Neutrophil (primary cell): Measurements from ENCODE around the gene CEP152.

Experiments used
- H3K27ac ChIP-seq: fragments of 200-600 bp; sonication (generic); 2 replicates; pipeline ENCODE4 v1.5.1; 2016; ENCODE audit warnings: mild to moderate bottlenecking, moderate library complexity
- H3K27me3 ChIP-seq: fragments of 200-600 bp; sonication (generic); 2 replicates; pipeline ENCODE4 v1.6.0; 2016; ENCODE audit warnings: mild to moderate bottlenecking
- H3K36me3 ChIP-seq: fragments of 200-600 bp; sonication (generic); 2 replicates; pipeline ENCODE4 v1.5.1; 2017
- H3K4me1 ChIP-seq, 2 experiments: fragments of 200-600 bp in 1 of 2; sonication (generic) in 1 of 2; 1 replicate in 1 of 2; 2 replicates in 1 of 2; pipeline versions ENCODE4 v1.5.1 to v1.6.1; 2013 to 2016; ENCODE audit warnings: low read depth in 1 of 2, low read length in 1 of 2, mild to moderate bottlenecking in 1 of 2, moderate library complexity in 1 of 2; ENCODE audit not compliant: control insufficient read depth in 1 of 2, insufficient read depth in 1 of 2
- H3K4me3 ChIP-seq, 2 experiments: fragments of 200-600 bp in 1 of 2; sonication (generic) in 1 of 2; 1 replicate in 1 of 2; 2 replicates in 1 of 2; pipeline ENCODE4 v1.5.1; 2013 to 2016; ENCODE audit warnings: low read depth in 1 of 2, low read length in 1 of 2, mild to moderate bottlenecking in 1 of 2, moderate library complexity in 1 of 2
- H3K9me3 ChIP-seq: fragments of 200-600 bp; sonication (generic); 2 replicates; pipeline ENCODE4 v1.5.1; 2016
- TF ChIP-seq, protein P1 (sequence below): fragments of 200-600 bp; sonication (generic); IDR thresholded peaks from 2 replicates; pipeline ENCODE4 v1.5.1; 2016; ENCODE audit warnings: antibody characterized with exemption

CEP152 gene

DNA sequence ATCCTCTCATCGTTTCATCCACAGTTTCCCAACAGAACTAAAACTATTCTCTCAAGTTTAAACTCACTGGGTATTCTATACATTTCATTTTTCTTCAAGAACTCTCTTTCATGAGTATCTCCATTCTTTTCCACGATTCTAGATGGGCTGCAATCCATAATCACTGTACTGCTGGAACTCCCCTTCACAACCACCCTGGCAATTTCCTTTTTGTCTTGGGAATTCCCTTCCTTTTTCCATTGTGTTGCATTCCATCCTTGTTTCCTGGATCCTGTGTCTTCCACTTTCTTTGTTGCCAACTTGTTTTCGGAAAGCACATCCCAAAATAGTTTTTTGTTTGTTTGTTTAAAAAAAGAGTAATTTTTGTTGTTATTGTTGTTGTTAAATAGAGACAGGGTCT, 98.3 kb downstream of the CEP152 start:
- TF ChIP-seq, protein P1, sequence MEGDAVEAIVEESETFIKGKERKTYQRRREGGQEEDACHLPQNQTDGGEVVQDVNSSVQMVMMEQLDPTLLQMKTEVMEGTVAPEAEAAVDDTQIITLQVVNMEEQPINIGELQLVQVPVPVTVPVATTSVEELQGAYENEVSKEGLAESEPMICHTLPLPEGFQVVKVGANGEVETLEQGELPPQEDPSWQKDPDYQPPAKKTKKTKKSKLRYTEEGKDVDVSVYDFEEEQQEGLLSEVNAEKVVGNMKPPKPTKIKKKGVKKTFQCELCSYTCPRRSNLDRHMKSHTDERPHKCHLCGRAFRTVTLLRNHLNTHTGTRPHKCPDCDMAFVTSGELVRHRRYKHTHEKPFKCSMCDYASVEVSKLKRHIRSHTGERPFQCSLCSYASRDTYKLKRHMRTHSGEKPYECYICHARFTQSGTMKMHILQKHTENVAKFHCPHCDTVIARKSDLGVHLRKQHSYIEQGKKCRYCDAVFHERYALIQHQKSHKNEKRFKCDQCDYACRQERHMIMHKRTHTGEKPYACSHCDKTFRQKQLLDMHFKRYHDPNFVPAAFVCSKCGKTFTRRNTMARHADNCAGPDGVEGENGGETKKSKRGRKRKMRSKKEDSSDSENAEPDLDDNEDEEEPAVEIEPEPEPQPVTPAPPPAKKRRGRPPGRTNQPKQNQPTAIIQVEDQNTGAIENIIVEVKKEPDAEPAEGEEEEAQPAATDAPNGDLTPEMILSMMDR = no peak
- no peak overlapping the region for H3K4me3 ChIP-seq
- no peaks in the 10 kb centered on the region for H3K27me3 ChIP-seq
- H3K9me3 ChIP-seq = peaks cover 4% of the 10 kb centered on the region
- H3K36me3 ChIP-seq = no peaks in the 10 kb centered on the region
- no peak overlapping the region for H3K27ac ChIP-seq
- H3K4me1 ChIP-seq = peaks cover 8 to 10% of the 10 kb centered on the region in 2 experiments

DNA sequence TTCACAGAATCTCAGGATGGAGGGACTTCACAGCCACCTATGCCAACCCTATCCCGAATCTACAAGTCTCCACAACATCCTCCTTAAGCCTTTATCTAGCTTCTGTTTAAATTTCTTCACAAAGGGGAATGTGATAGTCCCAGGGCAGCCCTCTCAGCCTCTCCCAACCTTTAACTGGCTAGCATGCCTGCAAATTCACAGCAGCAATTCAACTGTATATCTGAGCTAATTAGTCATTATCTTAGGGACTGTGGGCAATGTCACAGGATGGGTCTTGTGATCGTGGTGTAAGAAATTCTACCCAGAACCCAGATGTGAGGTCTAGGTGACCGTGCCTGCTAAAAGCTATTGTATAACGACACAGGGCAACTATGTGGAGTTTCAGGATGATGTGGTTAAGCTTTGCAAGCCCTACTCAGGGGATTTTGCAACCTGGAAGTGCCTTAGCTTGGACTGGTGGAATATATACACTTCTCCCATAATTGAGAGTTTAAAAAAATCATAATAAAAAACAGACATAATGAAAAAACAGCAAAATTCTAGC, 99.8 kb downstream of the CEP152 start:
- Histone ChIP-seq H3K4me1 (peaks cover 8 to 10% of the 10 kb centered on the region in 2 experiments), H3K36me3 (no peaks in the 10 kb centered on the region), H3K9me3 (peaks cover 1% of the 10 kb centered on the region), H3K27ac (no peak overlapping the region), H3K4me3 (no peak overlapping the region), H3K27me3 (no peaks in the 10 kb centered on the region)
- TF ChIP-seq, protein P1 = no peak

DNA sequence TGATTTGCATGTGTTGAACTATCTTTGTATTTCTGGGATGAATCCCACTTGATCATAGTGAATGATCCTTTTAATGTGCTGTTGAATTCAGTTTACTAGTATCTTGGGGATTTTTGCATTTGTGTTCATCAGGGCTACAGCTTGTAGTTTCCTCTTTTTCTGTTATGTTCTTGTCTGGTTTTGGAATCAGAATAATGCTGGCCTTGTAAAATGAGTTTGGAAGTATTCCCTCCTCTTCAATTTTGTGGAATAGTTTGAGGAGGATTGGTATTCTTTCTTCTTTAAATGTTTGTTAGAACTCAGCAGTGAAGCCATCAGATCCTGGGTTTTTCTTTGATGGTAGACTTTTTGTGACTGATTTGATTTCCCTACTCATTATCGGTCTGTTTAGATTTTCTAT, 102.2 kb downstream of the CEP152 start:
- no peaks in the 10 kb centered on the region for H3K9me3 ChIP-seq
- no peaks in the 10 kb centered on the region for H3K27me3 ChIP-seq
- no peak overlapping the region for H3K27ac ChIP-seq
- no peak overlapping the region for H3K4me3 ChIP-seq
- TF ChIP-seq, protein P1 = no peak
- peaks cover 8 to 10% of the 10 kb centered on the region in 2 experiments for H3K4me1 ChIP-seq
- H3K36me3 ChIP-seq = no peaks in the 10 kb centered on the region

DNA sequence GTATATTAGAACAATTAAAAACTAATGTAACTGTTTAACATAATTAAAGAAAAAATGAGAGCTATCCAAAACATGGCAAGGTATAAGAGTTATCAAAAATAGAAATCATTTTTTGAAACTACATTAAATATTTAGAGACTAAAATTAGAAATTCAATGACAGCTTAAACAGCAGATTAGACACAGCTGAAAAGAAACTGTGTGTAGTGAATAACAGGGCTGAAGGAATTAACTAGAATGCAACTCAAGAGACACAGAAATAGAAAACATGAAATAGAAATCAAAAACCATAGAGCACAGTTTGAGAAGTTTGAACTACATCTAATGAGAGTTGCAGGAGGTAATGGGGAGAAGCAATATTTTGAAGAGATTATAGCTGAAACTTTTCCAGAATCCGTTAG, 105.5 kb downstream of the CEP152 start:
- no peaks in the 10 kb centered on the region for H3K4me1 ChIP-seq
- H3K36me3 ChIP-seq = no peaks in the 10 kb centered on the region
- no peak overlapping the region for H3K4me3 ChIP-seq
- no peaks in the 10 kb centered on the region for H3K27me3 ChIP-seq
- H3K27ac ChIP-seq = no peak overlapping the region
- TF ChIP-seq, protein P1 = no peak
- no peaks in the 10 kb centered on the region for H3K9me3 ChIP-seq

DNA sequence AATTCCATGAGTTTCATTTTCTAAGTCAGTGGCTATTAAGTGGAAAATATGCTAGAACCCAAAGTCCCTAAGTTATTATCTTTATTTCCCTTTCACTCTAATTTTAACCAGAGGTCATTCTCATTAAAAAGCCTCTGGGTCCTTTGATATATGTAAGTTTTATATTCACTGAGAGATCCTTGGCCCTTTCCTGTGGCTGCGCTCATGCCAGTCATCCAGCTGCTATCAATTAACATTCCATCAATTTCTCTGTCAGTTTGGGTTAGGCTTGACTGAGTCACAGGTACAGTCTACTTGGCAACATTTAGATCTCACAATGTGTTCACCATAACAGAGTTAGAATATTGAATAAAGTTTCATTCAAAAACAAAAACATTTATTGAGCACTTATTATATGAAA, 107.3 kb downstream of the CEP152 start:
- no peaks in the 10 kb centered on the region for H3K9me3 ChIP-seq
- H3K4me3 ChIP-seq = no peak overlapping the region
- no peaks in the 10 kb centered on the region for H3K27me3 ChIP-seq
- TF ChIP-seq, protein P1 = no peak
- H3K4me1 ChIP-seq = no peaks in the 10 kb centered on the region
- no peaks in the 10 kb centered on the region for H3K36me3 ChIP-seq
- H3K27ac ChIP-seq = no peak overlapping the region
